ENCODE results near the gene BCAR1. TPM values are rescaled to one million over a fixed set of nuclear protein-coding genes. Genes with fewer than 3 reads are reported as not detected.

The BCAR1 gene
- total and polyA plus RNA-seq, 2 of the 13 experiments (the other 11 are each of a cell fraction or from before 2014, with no cell fraction given) = 48.1 to 51.7 TPM

- TF ChIP-seq ZNF282 (IDR thresholded peaks at IDR 0.05; ENCODE audit: partially characterized antibody) = no peak
- TF ChIP-seq NCOA5 (CRISPR knock-in tag; IDR thresholded peaks at IDR 0.05) = no peak
- no peak for TF ChIP-seq TSC22D2 (CRISPR knock-in tag; IDR thresholded peaks at IDR 0.05; ENCODE audit: borderline replicate concordance)
- no peak for TF ChIP-seq MLXIP (CRISPR knock-in tag; IDR thresholded peaks at IDR 0.05; ENCODE audit: borderline replicate concordance)
- no peak for TF ChIP-seq FOXM1 (CRISPR knock-in tag; IDR thresholded peaks at IDR 0.05)
- TF ChIP-seq ZBTB46 (CRISPR knock-in tag; IDR thresholded peaks at IDR 0.05; ENCODE audit: borderline replicate concordance) = no peak
- no peak for TF ChIP-seq ZNF878 (CRISPR knock-in tag; IDR thresholded peaks at IDR 0.05)
- no peak for TF ChIP-seq HNF1B (CRISPR knock-in tag; IDR thresholded peaks at IDR 0.05)
- 0 out of 2 replicates have a peak, but pooled peaks have one; percentile 40 for TF ChIP-seq ARNT2 (CRISPR knock-in tag; IDR thresholded peaks at IDR 0.05; ENCODE audit: low read depth)
- TF ChIP-seq PRPF4 (IDR thresholded peaks at IDR 0.05; ENCODE audit: low read depth, low read length, poor library complexity, severe bottlenecking) = peak; percentile 5
- no peak for TF ChIP-seq ZNF609 (CRISPR knock-in tag; IDR thresholded peaks at IDR 0.05; ENCODE audit: borderline replicate concordance)
- TF ChIP-seq SMYD3 (CRISPR knock-in tag; IDR thresholded peaks at IDR 0.05) = no peak
- no peak for TF ChIP-seq CAMTA2 (CRISPR knock-in tag; IDR thresholded peaks at IDR 0.05; ENCODE audit: borderline replicate concordance)
- TF ChIP-seq ZNF501 (CRISPR knock-in tag; IDR thresholded peaks at IDR 0.05) = no peak
- TF ChIP-seq FOXA1 (IDR thresholded peaks at IDR 0.05) = no peak
- TF ChIP-seq FOXA1 (CRISPR knock-in tag; IDR thresholded peaks at IDR 0.05) = no peak
- TF ChIP-seq KAT2B (IDR thresholded peaks at IDR 0.05; ENCODE audit: borderline replicate concordance, low read depth, low read length) = no peak
- no peak for TF ChIP-seq GATA4 (IDR thresholded peaks at IDR 0.05; ENCODE audit: borderline replicate concordance, low read depth)
- TF ChIP-seq ATF7-NPFF (CRISPR knock-in tag; IDR thresholded peaks at IDR 0.05; ENCODE audit: low read depth) = 0 out of 2 replicates have a peak, but pooled peaks have one; percentile 24
These were observed 4.8 kb downstream of the BCAR1 start (continued) for GRCh38 chr16:75246504-75247205.

All from HepG2 (cell line).